Activated T-cell treated with anti-CD3 and anti-CD28 coated beads for 48 hours (primary cell): ENCODE results near the gene IPO4.

Experiments
- DNase-seq: peaks from one replicate; pipeline ENCODE4 v3.0.0-alpha.2; 2020; ENCODE audit warnings: low read depth

Gene IPO4

DNA sequence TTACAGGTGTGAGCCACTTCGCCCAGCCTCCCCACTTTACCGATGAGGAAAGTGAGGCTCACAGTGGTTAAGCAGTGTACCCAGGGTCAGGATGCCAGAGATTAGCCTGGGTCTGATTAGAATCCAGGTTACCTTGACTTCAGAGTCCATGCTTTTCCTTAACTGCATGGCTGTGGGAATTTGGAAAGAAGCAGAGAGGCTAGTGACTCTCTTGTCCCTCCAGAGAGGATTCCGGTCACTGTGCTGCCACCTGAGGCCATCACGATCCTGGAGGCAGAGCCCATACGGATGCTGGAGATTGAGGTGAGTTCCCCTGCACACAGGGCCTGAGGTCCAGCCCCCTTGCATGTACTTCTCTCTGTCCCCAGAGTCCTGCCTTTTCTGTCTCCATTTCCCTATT is 12.0 kb downstream of the IPO4 start:
- DNase-seq, result no peak

- DNase-seq, result no peak
These were observed 15.7 kb downstream of the IPO4 start for GRCh38 chr14:24172871-24173281.

- DNase-seq, result no peak
These were observed 16.3 kb downstream of the IPO4 start for GRCh38 chr14:24172261-24172860.

DNA sequence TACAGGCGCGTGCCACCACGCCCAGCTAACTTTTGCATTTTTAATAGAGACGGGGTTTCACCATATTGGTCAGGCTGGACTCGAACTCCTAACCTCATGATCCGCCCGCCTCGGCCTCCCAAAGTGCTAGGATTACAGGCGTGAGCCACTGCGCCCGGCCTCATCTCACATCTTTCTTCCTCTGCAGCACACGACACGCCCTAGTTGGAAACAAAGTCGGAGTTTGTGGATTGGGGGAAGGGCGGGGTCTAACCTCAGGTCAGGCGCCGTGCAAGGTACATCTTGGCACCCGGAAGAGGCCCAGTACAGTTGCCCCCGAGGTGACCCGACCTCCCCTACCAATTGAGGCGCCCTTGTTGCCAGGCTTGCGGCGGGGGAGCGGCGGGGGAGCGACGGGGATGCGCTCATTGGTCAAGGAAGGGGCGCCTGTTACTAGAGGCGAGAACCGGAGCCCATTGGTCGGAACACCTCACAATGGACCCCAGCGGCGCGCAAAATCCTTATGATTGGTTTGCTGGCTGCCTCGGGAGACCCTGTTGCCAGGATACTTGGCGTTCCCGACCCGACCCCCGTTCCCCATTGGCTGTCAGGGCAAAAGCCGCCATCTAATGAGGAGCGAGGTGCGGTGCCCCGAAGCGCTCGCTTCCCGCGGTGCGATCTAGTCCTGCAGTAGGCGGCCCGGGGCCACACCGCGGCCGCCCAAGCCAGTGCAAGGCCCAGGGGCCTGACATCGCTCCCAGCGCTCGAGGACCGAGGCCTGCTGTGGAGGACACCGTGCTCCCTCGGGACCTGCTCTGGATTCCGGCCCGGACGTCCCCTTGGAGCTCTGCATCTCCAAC is 17.0 kb downstream of the IPO4 start, which contains the start of gene REC8:
REC8 (plus strand) TSS at position 659 of the 839 bp plus-strand sequence. CDS start 473 bp downstream, outside the sequence.
- peak; percentile 72 for DNase-seq

GRCh38 chr14:24167469-24168114 is 21.0 kb downstream of the IPO4 start:
- DNase-seq, result no peak

GRCh38 chr14:24165785-24166184 is 22.8 kb downstream of the IPO4 start:
- DNase-seq, result no peak

DNA sequence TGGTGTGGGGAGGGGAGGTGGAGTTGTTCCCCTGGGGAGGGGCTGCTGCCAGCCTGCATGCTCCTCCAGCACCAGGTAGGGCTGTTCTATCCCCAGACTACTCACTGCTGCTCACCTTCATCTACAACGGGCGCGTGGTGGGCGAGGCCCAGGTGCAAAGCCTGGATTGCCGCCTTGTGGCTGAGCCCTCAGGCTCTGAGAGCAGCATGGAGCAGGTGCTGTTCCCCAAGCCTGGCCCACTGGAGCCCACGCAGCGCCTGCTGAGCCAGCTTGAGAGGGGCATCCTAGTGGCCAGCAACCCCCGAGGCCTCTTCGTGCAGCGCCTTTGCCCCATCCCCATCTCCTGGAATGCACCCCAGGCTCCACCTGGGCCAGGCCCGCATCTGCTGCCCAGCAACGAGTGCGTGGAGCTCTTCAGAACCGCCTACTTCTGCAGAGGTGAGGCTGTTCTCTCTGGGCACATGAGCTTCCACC is 24.1 kb downstream of the IPO4 start:
- DNase-seq, result no peak

DNA sequence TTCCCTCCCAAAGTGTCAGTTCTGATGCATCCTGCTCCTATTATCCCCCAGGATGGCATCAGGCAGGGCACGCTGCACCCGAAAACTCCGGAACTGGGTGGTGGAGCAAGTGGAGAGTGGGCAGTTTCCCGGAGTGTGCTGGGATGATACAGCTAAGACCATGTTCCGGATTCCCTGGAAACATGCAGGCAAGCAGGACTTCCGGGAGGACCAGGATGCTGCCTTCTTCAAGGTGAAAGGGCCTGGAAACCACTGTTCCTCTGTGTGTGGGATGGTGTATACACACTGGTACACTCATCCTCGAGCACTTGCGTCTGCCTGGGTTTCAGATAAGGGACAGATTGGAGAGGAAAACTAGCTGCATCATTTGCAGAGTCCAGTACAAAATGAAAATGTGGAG is 26.5 kb downstream of the IPO4 start:
- no peak for DNase-seq

DNA sequence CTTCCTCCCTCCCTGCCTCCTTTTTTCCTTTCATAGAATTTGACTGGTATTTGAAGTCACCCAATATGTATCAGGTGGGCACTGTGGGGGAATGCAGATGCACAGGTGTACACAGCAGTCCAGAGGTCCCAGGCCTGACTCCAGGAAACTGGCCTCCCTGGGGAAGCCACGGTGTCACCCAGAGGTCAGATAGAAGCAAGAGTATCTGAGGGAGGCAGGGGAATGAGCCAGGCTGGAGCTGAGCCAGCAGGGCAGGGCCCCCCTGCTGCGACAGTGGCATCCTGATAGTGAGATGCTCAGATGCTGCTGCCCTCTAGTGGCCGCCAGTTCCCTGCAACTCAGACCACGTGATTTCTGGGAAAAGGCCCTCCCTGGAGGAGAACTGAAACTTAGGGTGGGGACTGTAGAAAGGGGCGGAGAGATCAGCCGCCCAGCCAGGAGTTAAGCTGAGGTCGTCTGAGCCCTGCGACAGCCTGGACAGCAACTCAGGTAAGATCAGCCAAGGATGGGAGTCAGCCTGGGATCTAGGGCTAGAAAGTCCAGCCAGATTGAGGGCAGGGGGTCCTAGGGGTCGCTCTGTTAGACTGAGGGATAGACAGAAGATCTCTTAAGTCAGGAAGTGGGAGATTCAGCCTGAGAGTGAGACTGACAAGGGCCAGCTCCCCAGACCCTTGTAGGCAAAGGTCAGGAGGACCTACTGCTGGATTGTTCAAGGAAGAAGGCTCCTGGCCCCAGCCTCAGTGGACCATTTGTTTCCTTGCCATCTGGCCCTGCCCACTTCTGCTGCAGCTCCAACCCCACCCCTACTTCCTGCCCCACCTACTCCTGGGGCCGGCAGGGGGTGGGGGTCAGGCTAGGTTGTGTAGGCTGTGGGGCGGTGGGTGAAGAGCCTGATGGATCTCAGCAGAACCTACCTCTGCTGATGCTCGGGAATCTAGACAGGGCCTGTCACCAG is 27.5 kb downstream of the IPO4 start, which contains the start of gene IRF9:
IRF9 (plus strand) TSS at position 416 of the 955 bp plus-strand sequence. CDS start 880 bp downstream, outside the sequence.
- DNase-seq, result peak; percentile 96

DNA sequence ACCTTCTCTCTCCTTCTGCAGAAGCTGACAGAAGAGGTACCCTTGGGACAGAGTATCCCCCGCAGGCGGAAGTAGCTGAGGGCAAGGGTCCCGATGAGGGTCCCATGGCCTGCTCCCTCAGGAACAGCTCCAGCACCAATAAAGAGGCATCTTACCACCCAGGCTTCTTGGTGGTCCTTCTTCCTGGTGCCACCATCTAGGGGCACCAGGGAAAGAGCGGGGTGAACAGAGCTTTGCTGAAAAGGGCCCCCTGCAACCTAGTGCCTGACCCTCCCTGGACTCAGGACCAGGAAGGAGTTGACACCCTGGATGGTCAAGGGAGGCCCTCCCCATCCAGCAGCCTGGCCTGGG is 28.1 kb downstream of the IPO4 start:
- no peak for DNase-seq

DNA sequence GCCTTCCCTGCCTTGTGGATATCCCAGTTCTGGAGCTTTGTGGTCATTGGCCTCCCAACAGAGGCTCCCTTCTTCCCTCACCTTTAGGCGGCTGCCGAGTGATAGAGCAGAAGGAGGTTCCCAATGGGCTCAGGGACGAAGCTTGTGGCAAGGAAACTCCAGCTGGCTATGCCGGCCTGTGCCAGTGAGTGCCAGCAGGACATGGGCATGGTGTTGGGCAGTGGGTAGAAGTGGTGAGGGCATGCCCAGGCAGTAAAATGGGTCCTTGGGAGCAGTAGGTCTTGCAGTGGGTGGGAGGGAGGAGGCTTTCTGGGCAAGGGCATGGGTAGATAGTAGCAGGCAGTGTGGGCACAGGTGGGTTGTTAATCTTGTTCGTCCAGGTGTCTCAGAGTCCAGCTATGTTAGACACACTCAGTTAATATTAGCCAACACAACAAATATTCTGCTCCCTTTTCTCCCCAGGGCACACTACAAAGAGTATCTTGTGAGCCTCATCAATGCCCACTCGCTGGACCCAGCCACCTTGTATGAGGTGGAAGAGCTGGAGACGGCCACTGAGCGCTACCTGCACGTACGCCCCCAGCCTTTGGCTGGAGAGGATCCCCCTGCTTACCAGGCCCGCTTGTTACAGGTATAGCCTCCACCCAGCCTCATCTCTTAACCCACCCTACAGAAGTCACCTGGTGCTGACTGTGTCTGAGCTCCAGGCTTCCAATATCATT is 28.7 kb downstream of the IPO4 start:
- no peak for DNase-seq

- no peak for DNase-seq
These were observed 31.3 kb downstream of the IPO4 start for GRCh38 chr14:24157331-24157730.

DNA sequence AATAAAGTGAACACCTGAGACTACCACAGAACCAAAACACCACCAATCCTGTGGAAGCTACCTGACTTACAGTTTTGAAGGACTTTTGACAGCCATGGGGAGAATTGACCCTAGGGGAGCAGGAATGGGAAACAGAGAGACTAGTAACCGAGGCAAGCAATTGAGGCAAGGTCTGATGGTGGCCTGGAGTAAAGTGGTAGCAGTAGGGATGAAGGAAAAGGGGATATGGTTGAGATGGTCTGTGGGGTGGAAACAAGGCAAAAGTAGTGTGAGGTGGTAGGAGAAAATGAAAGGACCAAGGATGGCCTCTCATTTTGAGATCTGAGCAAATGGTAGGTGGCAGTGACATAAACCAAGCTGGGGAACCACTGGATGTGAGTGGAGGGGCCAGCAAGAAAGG is 31.8 kb downstream of the IPO4 start:
- no peak for DNase-seq

DNA sequence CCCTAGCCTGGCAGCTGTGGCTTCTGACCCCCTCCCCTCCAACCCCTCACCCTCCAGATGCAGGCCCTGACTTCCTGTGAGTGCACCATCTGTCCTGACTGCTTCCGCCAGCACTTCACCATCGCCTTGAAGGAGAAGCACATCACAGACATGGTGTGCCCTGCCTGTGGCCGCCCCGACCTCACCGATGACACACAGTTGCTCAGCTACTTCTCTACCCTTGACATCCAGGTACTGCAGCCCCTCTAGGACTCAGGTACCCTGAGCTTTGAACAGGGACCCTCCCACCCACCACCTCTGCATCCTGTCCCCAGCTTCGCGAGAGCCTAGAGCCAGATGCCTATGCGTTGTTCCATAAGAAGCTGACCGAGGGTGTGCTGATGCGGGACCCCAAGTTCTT is 33.5 kb downstream of the IPO4 start:
- no peak for DNase-seq

DNA sequence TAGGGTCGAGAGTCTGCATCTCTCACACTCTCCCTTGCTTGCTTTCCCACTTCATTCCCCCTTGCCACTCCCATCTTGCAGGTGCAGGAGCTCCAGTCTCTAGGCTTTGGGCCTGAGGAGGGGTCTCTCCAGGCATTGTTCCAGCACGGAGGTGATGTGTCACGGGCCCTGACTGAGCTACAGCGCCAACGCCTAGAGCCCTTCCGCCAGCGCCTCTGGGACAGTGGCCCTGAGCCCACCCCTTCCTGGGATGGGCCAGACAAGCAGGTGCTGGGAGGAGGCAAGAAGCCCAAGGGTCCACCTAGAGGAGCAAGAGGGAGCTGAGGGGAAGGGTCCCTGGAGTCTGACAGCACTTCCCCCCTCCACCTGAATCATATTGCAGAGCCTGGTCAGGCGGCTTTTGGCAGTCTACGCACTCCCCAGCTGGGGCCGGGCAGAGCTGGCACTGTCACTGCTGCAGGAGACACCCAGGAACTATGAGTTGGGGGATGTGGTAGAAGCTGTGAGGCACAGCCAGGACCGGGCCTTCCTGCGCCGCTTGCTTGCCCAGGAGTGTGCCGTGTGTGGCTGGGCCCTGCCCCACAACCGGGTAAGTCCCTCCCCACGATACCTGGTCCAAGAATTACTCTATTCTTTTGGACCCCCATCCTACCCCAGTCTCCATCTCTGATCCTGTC is 37.1 kb downstream of the IPO4 start:
- no peak for DNase-seq

DNA sequence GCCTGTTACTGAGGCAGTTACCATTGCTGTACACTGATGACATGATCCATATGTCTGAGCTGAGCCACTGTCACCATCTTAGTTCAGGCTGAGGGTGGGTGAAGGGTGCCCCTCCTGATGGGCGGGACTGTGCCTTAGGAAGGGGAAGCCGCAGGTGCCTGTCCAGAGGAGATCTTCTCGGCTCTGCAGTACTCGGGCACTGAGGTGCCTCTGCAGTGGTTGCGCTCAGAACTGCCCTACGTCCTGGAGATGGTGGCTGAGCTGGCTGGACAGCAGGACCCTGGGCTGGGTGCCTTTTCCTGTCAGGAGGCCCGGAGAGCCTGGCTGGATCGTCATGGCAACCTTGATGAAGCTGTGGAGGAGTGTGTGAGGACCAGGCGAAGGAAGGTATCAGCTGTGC is 37.6 kb downstream of the IPO4 start:
- no peak for DNase-seq

DNA sequence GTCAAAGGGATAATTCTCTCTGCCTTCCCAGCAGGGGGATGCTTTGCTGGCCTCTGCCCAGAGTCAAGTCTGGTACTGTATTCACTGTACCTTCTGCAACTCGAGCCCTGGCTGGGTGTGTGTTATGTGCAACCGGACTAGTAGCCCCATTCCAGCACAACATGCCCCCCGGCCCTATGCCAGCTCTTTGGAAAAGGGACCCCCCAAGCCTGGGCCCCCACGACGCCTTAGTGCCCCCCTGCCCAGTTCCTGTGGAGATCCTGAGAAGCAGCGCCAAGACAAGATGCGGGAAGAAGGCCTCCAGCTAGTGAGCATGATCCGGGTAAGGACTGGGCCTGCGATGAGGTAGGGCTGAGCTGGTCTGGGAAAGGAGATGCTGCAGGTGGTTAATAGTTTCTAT is 38.0 kb downstream of the IPO4 start:
- DNase-seq, result no peak

- DNase-seq, result no peak
These were observed 38.6 kb downstream of the IPO4 start for GRCh38 chr14:24150061-24150460.

DNA sequence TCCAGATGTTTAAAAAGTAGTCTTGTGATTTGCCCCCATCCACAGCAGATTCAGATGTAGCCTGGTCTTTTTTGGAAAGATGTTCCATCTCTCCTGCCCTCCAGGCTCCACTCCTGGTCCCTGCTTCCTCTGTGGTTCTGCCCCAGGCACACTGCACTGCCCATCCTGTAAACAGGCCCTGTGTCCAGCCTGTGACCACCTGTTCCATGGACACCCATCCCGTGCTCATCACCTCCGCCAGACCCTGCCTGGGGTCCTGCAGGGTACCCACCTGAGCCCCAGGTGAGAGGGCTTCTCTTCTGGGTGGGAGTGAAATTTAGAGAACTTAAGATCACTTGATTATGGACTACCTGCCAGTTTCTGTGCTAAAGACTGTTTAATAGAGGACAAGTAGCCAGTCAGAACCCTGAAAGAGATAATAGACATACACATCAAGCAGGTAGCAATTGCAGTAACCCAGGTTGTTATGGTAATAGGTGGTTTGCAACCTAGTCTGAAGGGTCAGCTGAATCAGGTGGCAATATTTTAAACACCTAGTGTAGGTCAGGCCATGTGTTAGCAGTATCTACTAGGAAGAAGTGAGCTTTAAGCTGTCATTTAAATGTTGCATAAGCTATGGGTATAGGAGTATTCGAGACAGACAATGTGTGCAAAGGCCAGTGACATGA is 39.2 kb downstream of the IPO4 start:
- DNase-seq, result no peak
